ENCODE results near the gene SLC27A5. TPM values are rescaled to one million over a fixed set of nuclear protein-coding genes. Genes with fewer than 3 reads are reported as not detected.
A peak's percentile ranks its signal among the peaks of the same experiment; 100 is the strongest.

SLC27A5 gene
- total RNA-seq, 1 donor from 2014 or later: 35.8 TPM

GRCh38 chr19:58555920-58556621, 44.3 kb upstream of the SLC27A5 start:
- TF ChIP-seq POLR2A (IDR thresholded peaks at IDR 0.05): no peak
- TF ChIP-seq POLR2AphosphoS5 (IDR thresholded peaks at IDR 0.05; ENCODE audit: insufficient read depth in 1 of 2, low read depth in 1 of 2): no peak
- TF ChIP-seq CTCF (IDR thresholded peaks at IDR 0.05): no peak
- Histone ChIP-seq H3K36me3 (peaks cover 0 to 27% of the 10 kb centered on the region in 2 donors), H3K9me3 (no peaks in the 10 kb centered on the region), H3K4me1 (peaks cover 54% of the 10 kb centered on the region), H3K4me3 (no peak overlapping the region), H3K27ac (peak overlapping the region; percentile 96), H3K27me3 (no peaks in the 10 kb centered on the region)
- intact Hi-C loops (cut with DNase I): no loop called here
- peak in 1 of 2 donors; percentile 87 for DNase-seq (ENCODE audit: extremely low spot score in 2 of 2)

GRCh38 chr19:58555369-58555885, 43.6 kb upstream of the SLC27A5 start:
- TF ChIP-seq POLR2AphosphoS5 (IDR thresholded peaks at IDR 0.05; ENCODE audit: insufficient read depth in 1 of 2, low read depth in 1 of 2) (no peak), CTCF (IDR thresholded peaks at IDR 0.05) (no peak), POLR2A (IDR thresholded peaks at IDR 0.05) (no peak)
- DNase-seq (ENCODE audit: extremely low spot score in 2 of 2): no peak

GRCh38 chr19:58554494-58555368, 42.9 kb upstream of the SLC27A5 start, which contains the start of gene CHMP2A:
Gene CHMP2A, minus strand, starts transcription at chr19:58555105. Its CDS starts 893 bp downstream, at chr19:58554212.
- peaks cover 0 to 40% of the 10 kb centered on the region in 2 donors for H3K36me3 ChIP-seq

More at GRCh38 chr19:58555369-58555885, 43.6 kb upstream of the SLC27A5 start:
- intact Hi-C loops (cut with DNase I): no loop called here
- Histone ChIP-seq H3K27me3 (no peaks in the 10 kb centered on the region), H3K27ac (peak overlapping the region; percentile 96), H3K4me3 (peak overlapping the region; percentile 71 to 73), H3K4me1 (peaks cover 54% of the 10 kb centered on the region), H3K36me3 (peaks cover 0 to 33% of the 10 kb centered on the region in 2 donors), H3K9me3 (no peaks in the 10 kb centered on the region)

GRCh38 chr19:58553799-58554493, 42.2 kb upstream of the SLC27A5 start:
- Histone ChIP-seq H3K4me1 (peaks cover 44% of the 10 kb centered on the region), H3K4me3 (peak overlapping the region; percentile 71 to 73), H3K36me3 (peaks cover 0 to 48% of the 10 kb centered on the region in 2 donors), H3K9me3 (no peaks in the 10 kb centered on the region), H3K27ac (peak overlapping the region; percentile 96), H3K27me3 (no peaks in the 10 kb centered on the region)
- intact Hi-C loops (cut with DNase I): no loop called here
- DNase-seq (ENCODE audit: extremely low spot score in 2 of 2): peak in 1 of 2 donors; percentile 88
- no peak for TF ChIP-seq CTCF (IDR thresholded peaks at IDR 0.05)
- TF ChIP-seq POLR2AphosphoS5 (IDR thresholded peaks at IDR 0.05; ENCODE audit: insufficient read depth in 1 of 2, low read depth in 1 of 2): no peak
- TF ChIP-seq POLR2A (IDR thresholded peaks at IDR 0.05): no peak

More at GRCh38 chr19:58554494-58555368, 42.9 kb upstream of the SLC27A5 start, which contains the start of gene CHMP2A:
- DNase-seq (ENCODE audit: extremely low spot score in 2 of 2): peak; percentile 97 to 98
- intact Hi-C loops (cut with DNase I): no loop called here
- no peaks in the 10 kb centered on the region for H3K27me3 ChIP-seq
- peak within 1 kb of the TSS; percentile 71 to 73 for H3K4me3 ChIP-seq
- TF ChIP-seq CTCF (IDR thresholded peaks at IDR 0.05) (no peak), POLR2AphosphoS5 (IDR thresholded peaks at IDR 0.05; ENCODE audit: insufficient read depth in 1 of 2, low read depth in 1 of 2) (peak; percentile 92 to 97), POLR2A (IDR thresholded peaks at IDR 0.05) (peak in 1 of 2 donors; percentile 47)
- no peaks in the 10 kb centered on the region for H3K9me3 ChIP-seq
- peak within 1 kb of the TSS; percentile 96 for H3K27ac ChIP-seq
- peaks cover 47% of the 10 kb centered on the region for H3K4me1 ChIP-seq

Measured in vagina (tissue), 2 donors.